ENCODE results near the gene HEATR5A.

DNA sequence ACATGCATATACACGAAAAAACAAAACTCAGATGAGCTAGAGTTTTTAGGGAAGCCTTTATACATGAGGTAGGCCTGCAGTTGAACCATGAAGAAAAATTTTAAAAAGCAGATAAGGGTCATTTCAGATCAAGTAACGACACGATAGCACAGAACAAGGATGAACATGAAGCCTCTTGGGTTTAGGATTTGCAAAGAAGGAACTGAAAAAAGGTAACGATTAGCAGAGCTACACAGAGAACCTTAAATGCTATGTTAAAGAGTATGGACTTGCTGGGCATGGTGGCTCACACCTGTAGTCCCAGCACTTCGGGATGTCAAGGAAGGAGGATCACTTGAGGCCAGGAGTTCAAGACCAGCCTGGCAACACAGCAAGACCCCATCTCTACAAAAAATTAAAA is 116.7 kb downstream of the HEATR5A start:
- TF ChIP-seq SIN3A (IDR thresholded peaks at IDR 0.05; ENCODE audit: borderline replicate concordance, insufficient read depth, low read length) (no peak), TAF1 (IDR thresholded peaks at IDR 0.05; ENCODE audit: borderline replicate concordance, insufficient read depth, low read length) (no peak)
